CD4-positive, alpha-beta T cell treated with Interleukin-6 at 100 ng/mL for 8 hours (primary cell): Measurements from ENCODE around the gene ZNF574.
"Not testable (repeated sequence)": the region's sequence is repeated elsewhere in the genome, so short reads cannot be mapped to it uniquely, and the experiment has no call there.

ENCODE experiments used
- DNase-seq: peaks from one replicate; pipeline ENCODE4 v3.0.0-alpha.2; 2020; ENCODE audit warnings: mixed read lengths, low spot score

The ZNF574 gene

DNA sequence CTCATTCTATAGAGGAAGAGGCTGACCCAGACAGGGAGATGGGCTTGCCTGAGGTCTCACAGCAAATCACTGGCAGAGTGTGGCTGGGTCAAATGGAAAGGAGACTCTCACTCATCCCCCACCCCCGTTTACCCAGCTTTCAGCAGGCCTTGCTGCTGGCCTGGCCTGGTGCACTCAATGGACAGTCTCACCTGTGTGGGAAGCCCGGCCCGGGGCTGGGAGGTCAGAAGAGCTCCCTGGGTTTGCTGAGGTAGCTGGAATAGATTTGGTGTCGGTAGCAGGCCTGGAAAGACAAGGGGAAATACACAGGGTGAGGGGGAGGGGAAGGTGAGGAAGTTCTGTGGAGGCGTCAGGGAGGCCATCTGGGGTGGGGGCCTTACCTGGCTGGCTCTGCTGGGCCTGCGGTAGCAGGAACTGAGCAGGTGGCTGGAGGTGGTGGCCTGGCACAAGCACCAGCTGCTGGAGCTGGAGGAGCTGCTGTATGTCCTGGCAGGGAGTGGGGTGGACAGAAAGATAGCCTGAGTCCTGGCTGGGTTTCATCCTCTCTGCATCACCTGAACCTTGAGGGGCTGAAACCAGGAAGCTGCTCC is 23.5 kb downstream of the ZNF574 start:
- DNase-seq: no peak

DNA sequence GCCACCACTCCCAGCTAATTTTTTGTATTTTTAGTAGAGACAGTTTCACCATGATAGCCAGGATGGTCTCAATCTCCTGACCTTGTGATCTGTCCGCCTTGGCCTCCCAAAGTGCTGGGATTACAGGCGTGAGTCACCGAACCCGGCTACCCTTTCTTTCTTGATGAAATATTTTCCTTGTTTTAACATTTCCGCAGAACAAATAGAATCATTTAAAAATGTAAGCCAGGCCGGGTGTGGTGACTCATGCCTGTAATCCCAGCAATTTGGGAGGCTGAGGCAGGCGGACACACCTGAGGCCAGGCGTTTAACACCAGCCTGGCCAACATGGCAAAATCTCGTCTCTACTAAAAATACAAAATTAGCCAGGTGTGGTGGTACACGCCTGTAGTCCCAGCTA is 24.3 kb downstream of the ZNF574 start:
- not testable (repeated sequence) for DNase-seq

DNA sequence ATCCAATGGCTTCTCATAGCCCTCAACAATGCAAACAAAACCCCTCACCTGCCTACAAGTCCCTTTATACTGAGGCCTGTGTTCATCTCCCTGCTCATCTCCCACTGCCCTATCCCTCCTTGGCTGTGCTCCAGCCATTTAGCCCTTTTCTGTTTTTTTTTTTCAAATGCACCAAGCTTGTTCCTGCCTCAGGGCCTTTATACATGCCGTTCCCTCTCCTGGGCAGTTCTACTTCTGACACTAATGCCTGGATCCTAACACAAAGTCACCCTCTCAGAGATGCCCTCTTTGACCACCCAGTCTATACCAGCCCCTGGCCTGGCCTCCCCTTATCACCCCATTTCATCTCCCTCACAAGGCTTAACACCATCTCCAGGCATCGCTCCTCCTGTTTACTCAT is 26.9 kb downstream of the ZNF574 start:
- no peak for DNase-seq

DNA sequence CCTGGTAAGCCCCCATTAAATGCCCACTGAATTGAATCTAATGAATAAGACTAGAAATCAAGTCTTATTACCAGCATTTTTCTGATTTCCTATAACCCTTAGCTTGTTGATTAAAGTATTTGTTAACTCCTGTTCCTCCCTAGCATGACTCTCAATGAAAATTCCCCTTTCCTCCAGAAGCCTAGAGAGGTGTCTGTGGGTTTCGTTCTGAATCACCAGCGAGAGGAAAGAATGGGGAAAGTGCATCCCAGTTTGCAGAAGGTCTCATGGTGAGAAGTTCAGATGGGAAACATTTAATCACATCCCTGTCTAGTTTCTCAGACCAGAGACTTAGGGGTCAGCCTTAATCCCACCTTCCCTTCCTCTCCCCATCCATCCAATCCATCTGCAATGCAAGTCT is 29.4 kb downstream of the ZNF574 start:
- no peak for DNase-seq

DNA sequence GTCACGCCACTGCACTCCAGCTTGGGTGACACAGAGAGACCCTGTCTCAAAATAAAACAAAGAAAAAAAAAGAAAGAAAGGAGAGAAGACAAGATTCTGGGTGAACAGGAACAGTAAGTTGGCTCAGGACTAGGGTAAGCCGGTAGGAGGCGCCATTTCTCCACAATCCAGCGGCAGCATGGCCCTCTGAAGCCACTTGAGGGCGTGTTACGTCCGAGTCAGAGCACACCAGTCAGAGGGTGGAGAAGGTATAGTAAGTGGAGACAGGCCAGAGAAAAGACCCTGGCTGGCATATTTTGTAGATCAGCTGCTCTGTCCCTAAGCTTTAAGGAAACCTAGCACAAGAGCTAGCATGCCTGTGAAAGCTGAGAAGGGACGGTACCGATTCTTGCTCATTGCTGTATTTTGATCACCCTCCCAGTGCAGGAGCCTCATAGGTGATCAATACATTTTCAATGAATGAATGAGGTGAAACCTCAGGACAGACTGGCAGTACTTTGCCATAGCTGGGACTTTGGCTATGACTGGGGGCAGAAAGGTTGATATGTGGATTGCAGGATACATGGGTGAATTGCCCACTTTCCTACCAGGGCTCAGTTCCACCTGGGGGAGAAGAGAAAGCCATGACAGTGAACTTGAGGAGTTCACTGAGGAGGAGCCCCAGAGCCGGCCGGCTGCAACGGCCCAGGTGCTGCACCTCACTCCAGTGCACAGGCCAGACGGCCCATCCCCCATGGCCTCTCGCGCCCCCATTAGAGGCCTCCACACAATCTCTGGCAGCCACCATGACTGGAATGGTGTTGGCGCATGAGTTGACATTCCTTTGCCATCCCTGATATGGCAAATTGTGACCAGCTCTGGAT is 32.8 kb downstream of the ZNF574 start:
- DNase-seq: peak; percentile 89

DNA sequence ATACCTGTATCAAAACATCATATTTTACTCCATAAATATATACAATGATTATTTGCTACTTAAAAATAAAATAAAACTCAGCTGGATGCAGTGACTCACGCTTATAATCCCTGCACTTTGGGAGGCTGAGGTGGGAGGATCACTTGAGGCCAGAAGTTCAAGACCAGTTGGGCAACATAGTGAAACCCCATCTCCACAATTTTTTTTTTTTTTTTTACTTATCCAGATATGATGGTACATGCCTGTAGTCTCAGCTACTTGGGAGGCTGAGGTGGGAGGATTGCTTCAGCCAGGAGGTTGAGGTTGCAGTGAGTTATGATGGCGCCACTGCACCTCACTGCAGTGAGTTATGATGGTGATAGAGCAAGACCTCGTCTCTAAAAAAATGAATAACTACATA is 33.9 kb downstream of the ZNF574 start:
- DNase-seq: no peak

DNA sequence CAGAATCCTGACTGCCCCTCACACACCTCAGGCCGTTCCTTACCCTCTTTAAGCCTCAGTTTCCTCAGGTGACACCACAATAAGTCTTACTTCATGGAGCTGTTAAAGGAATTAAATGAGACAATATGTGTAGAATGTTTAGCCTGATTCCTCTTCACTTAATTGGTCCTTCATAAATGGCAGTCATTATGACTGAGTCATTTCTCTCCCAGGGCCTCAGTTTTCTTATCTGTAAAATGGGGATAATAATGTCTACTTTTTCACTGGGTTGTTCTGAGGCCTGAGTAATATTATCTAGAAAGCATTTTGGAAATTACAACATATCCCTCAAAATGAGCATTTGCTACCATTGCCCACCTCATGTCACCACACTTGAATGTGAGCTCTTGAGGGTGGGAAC is 34.7 kb downstream of the ZNF574 start:
- DNase-seq: no peak

DNA sequence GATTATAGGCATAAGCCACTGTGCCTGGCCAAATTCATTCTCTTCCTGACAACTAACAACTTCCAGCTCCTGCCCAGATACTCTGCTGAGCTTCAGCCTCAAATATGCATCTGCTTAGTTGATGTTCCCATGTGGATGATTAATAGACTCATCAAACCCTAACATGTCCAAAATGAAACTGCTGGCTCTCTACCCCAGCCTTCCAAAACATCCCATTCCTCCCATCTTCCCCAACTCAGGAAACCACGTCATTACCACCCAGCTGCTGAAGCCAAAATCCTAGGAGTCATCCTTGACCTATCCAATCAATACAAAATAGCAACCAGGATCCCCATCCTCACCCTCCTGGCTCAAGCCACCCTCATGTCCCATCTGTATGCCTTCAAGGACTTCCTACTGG is 35.4 kb downstream of the ZNF574 start:
- DNase-seq: no peak

DNA sequence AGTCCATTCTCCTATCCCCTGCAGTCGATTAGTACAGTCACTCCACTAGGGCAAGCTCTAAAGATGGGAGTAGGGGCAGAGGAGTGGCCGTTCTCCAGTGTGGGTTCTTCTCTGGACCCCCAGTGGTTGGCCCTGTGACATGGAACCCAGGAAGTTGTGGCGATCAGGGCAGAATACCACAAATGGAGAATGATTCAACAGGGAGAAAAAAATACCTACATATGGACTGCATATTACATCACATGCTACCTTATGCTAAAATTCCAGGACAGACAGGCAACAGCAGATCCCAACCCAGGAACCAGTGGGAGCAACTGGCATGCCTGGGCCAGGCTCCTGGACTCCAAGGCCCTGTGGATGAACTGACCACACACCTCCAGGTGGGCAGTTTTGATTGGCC is 35.8 kb downstream of the ZNF574 start:
- no peak for DNase-seq

DNA sequence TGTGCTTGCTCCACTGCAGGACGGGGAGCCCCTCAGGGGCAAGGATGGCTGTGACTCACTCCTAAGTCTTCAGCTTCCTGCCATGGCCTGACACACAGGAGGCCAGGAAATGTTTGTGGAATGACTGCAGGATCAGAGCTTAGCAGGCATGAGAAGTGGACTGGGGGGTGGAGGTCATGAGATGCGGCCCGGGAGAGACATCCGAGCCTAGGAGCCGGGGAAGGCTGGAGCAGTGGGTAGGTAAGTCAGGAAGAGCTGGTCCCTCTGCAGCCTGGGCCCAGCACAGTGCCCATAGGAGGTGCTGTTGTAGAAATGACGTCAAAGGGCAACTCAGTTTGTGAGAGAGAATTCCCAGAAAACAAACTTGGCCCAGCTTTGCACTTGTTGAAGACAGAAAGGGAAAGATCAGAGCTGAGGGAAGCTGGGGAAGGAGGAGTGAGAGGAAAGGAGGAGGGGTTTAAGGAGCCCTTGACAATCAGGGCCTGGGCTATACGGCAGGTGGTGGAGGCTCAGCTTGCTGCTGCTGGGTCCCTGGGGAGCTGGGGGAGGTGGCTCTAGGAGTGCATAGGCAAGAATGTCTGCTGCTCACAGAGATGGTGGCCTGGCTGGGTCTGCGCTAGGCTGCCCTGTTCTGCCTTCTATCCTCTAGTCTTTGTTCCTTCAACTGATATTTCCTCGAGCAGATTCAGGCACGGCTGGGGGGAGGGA is 37.8 kb downstream of the ZNF574 start:
- DNase-seq: no peak

DNA sequence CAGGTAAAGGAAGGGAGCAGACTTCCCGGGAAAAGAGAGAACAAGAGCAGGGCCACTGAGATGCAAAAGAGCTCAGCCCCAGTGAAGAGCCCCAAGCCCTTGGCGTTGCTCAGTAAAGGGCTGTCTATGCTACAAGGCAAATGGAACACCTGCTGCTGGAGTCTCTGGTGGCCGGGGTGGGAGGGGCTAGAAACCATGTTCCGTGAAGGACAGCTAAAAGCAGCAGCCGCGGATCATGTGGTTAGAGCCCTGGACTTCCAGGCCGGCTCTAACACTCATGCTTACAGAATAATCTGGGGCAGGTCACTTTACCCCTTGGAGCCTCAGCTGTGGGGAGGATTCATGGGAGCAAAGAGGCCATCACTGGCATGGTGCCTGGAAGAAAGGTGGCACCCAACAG is 38.4 kb downstream of the ZNF574 start:
- DNase-seq: no peak

DNA sequence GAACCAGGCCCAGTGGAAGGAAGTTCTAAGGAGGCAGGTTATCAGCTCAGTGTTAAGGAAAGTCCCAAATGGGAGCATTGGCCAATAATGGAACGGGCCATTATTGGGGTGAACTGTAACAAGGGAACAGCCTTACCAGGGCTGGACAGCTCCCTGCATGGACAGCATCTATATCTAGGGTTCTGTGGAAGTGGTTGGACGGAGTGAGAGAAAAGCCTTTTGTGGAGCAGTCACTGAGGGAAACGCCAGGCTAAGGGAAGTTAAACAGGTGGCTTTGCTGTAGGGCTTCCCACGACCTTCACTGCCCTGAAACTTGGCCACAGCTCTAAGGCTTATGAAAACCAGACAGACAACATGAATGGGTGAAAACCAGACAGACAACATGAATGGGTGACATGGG is 39.3 kb downstream of the ZNF574 start:
- DNase-seq: no peak

DNA sequence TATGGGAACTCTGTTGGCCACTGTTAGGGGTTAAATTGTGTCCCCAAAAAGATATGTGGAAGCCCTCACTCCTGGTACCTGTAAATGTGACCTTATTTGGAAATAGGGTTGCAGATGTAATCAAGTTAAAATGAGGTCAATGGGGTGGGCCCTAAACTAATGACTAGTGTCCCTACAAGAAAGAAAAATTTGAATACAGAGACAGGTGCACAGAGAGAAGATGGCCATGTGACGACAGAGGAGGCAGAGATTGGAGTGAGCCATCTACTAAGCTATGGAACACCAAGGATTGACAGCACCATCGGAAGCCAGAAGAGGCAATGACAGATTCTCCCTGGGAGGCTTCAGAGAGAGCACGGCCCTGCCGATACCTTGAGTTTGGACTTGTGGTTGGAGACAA is 39.7 kb downstream of the ZNF574 start:
- no peak for DNase-seq

DNA sequence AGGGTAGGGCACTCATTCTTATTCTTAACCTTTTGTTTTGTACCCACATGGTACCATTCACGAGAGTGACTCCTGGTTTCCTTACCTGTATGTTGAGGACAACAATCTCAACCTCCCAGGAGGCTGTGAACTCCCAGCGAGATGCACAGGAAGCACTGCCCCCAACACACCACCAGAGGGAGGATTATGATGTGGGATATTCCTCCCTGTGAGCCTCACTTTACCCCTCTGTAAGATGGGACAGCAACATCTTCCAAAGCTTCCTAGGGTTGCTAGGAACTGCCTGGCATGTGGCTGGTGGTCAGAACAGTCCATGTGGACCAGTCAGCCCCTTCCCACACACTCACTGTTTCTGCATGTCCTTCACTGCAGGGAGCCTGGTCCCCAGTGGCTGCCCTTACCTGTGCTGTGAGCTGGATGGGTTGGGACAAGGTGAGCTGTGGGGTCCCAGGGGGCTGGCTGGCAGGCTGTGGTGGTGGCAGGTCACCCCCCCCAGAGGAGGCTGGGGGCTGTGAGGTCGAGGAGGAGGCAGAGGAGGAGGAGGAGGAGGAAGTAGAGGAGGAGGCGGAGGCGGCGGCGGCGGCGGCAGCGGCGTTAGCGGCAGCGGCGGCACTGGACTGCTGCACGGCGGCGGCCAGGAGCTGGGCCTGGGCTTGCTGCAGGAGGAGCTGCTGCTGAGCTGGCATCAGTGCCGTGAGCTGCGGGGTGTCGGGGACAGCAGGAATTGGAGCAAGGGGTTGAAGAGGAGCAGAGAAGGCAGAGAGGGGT is 40.5 kb downstream of the ZNF574 start:
- no peak for DNase-seq

DNA sequence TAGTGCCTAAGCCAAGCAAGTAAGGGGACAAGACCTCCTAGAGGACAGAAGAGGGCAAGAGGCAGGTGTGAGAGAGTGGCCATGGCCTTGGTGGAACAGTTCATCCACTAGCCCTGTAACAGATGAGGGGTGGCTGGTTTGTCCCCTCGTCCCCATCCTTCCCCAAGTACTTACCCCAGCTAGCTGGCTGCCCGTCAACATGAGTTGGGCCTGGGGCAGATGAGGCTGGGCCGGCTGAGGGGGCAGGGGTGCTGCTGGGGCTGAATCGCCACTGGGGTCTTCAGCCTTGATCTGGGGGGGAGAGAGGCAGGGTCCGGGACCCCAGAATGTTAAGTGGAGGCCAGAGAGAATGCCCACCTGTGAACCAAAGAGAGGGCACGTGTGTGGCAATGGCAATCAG is 41.1 kb downstream of the ZNF574 start:
- DNase-seq: no peak

DNA sequence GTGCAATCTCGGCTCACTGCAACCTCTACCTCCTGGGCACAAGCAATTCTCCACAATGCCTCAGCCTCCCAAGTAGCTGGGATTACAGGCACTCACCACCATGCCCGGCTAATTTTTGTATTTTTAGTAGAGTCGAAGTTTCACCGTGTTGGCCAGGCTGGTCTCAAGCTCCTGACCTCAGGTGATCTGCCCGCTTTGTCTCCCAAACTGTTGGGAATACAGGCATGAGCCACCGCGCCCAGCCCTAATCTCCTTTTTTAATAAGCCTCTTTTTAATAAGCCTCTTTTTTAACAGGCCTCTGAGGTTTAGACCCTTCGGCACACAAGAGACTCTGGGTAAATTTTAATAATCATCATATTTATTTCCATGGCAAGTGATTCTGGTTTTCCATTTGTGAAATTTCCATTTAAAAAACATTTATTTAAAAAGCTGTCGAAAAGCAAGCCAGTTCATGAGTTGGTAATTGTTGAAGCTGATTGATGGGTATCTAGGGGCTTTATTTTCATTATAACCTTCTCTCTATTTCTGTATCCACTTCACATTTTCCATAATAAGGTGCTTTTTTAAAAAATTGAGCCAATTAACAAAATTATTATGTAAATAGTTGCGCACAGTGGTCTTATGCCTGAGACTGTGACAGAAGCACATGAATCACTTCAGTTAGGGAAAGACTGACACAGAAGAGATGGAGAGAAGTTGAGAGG is 44.5 kb downstream of the ZNF574 start:
- no peak for DNase-seq

DNA sequence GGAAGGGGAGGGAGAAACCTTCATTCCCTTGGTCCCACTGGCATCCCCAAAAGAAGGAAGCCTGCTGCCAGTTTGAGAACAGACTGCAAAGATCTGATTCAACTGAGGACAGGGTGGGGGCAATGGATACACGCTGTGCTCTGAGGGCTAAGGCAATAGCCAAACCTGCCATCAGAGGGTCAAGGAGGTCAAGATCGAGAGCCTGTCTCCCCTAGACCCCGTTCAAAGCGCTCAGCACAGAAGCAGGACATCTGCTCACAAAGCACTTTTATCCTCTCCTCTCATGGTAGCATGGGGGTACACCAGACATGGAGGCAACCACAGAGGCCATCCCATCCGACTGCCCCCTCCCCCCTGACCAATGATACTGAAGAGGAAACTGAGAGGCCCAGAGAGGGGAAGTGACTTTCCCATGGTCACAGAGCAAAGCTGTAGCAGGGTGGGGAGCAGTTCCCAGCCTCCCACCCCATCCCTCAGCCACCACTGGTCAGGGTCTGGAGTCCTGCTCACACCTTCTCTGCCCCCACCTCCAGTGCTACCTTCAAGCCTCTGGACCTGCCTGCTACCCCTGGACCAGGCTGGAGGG is 45.2 kb downstream of the ZNF574 start:
- DNase-seq: no peak

DNA sequence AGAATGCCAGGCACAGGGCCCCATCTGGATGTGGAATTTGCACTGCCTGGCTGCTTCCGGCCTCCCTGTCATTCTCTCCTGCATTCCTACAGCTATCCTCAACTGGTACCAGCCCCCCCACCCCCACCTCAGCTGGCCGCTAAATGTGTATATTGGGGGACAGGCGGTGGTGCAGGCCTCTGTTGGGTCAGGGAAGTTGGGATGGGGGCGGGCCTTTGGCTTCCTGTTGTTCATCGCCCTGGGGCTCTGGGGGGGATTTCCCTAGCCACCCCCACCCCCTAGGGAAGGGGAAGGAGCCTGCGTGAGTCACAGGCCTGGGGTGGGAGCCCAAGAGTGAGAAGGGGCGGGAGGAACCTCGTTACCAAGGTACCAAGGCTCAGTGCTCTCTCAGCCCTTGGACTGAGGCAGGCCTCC is 45.7 kb downstream of the ZNF574 start:
- DNase-seq: peak; percentile 88

DNA sequence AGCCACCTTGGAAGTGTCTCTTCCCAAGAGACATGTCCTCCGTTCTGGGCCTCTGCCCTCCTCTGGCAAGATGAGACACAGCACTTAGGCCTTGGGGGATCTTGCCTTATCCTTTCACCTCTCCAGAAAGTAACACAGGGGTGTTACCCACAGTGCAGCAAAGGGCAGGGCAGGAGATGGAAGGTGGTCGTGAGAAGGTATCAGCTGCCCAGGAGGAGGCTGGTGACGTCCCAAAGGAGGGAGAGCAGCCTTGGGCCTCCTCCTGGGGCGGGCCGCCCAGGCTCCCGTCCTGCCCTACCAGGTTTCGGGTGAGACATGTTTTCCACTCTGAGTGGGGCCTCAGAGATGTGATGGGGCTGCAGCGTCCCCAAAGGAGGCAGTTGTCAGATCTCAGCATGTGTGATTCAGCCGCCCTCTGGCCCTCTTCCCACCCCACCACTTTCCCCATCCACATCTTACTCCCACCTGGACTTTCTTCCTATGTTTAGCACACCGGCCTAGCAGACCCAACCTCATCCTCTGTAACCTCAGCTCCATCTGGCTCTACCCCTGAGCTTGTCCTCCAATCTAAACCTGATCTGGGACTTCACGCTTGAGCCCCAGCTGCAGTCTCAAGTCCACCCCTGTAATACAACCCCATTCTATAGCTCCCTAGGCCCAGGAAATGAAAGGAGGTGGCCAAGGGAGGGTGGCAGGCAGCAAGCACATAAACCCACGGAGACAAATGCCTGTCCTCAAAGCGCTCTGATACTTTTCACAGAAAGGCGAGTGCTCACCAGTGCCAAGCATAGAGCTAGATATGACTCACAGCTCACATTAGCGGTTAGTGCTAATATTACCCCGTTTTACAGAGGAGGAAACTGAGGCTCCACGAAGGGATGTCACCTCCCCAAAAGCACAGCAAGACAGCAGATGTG is 47.0 kb downstream of the ZNF574 start:
- peak; percentile 37 for DNase-seq

DNA sequence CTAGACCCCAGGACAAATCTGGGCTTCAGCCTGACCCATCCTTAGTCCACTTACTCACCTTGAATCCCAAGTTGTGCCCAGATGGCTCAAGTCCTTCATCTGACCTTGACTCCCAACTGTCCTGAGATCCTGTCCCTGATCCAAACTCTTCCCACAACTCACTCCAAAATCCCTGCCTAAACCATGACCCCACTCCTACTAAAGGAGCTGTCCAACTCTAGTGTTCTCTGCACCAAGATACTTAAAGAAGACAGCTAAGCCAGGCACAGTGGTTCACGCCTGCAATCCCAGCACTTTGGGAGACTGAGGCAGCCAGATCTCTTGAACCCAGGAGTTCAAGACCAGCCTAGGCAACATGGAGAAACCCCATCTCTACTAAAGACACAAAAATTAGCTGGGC is 47.8 kb downstream of the ZNF574 start:
- DNase-seq: no peak
